Mesenchymal stem cell (in vitro differentiated cells and primary cell): ENCODE results near the gene SOX30.
A peak's percentile ranks its signal among the peaks of the same experiment; 100 is the strongest.

Experiments
- DNase-seq: peaks from one replicate; pipeline ENCODE4 v3.0.0-alpha.2; 2013
- H2AFZ ChIP-seq: one replicate; pipeline ENCODE4 v1.6.1; 2013; ENCODE audit warnings: low read depth, mild to moderate bottlenecking, control low read depth, inconsistent platforms, low read length, moderate library complexity
- H2AK5ac ChIP-seq: 2 replicates; pipeline ENCODE4 v1.6.1; 2013; ENCODE audit warnings: low read length, moderate library complexity, mild to moderate bottlenecking, inconsistent platforms; ENCODE audit not compliant: severe bottlenecking
- H2BK120ac ChIP-seq: one replicate; pipeline ENCODE4 v1.6.1; 2013; ENCODE audit warnings: low read depth, mild to moderate bottlenecking, inconsistent platforms, low read length, moderate library complexity
- H2BK12ac ChIP-seq, 2 experiments: one replicate each; pipeline ENCODE4 v1.6.1; 2013; ENCODE audit warnings: inconsistent platforms in 2 of 2, low read length in 2 of 2, mild to moderate bottlenecking in 2 of 2, moderate library complexity in 2 of 2, control low read depth in 1 of 2
- H2BK15ac ChIP-seq: one replicate; pipeline ENCODE4 v1.6.1; 2013; ENCODE audit warnings: mild to moderate bottlenecking, low read depth, inconsistent platforms; ENCODE audit not compliant: poor library complexity, severe bottlenecking
- H2BK5ac ChIP-seq: 2 replicates; pipeline ENCODE4 v1.6.1; 2013; ENCODE audit warnings: low read depth, mild to moderate bottlenecking, low read length, control low read depth, inconsistent platforms; ENCODE audit not compliant: poor library complexity, severe bottlenecking
- H3K14ac ChIP-seq, 2 experiments: one replicate each; pipeline ENCODE4 v1.6.1; 2013; ENCODE audit warnings: inconsistent platforms in 2 of 2, low read length in 2 of 2, control low read depth in 1 of 2, mild to moderate bottlenecking in 1 of 2, moderate library complexity in 1 of 2
- H3K18ac ChIP-seq, 2 experiments: one replicate each; pipeline ENCODE4 v1.6.1; 2013; ENCODE audit warnings: inconsistent platforms in 2 of 2, low read length in 2 of 2, control low read depth in 1 of 2, low read depth in 1 of 2, mild to moderate bottlenecking in 1 of 2
- H3K23ac ChIP-seq, 2 experiments: one replicate each; pipeline ENCODE4 v1.6.1; 2013; ENCODE audit warnings: inconsistent platforms in 2 of 2, low read length in 2 of 2, mild to moderate bottlenecking in 2 of 2, moderate library complexity in 2 of 2, control low read depth in 1 of 2
- H3K27ac ChIP-seq: 2 replicates; pipeline ENCODE4 v1.5.1; 2013; ENCODE audit warnings: mild to moderate bottlenecking, moderate library complexity, low read length, control low read depth, inconsistent platforms; ENCODE audit not compliant: poor library complexity, severe bottlenecking
- H3K27me3 ChIP-seq, 2 experiments: 2 replicates each; pipeline versions ENCODE4 v1.6.1 to v1.7.0; 2013; ENCODE audit warnings: low read length in 2 of 2, mild to moderate bottlenecking in 2 of 2, moderate library complexity in 2 of 2, control low read depth in 1 of 2, inconsistent platforms in 1 of 2; ENCODE audit not compliant: control insufficient read depth in 1 of 2, insufficient read depth in 1 of 2
- H3K36me3 ChIP-seq, 2 experiments: 2 replicates each; pipeline versions ENCODE4 v1.6.1 to v1.7.0; 2013; ENCODE audit warnings: low read length in 2 of 2, control low read depth in 1 of 2, inconsistent platforms in 1 of 2, low read depth in 1 of 2, mild to moderate bottlenecking in 1 of 2; ENCODE audit not compliant: insufficient read depth in 2 of 2, control insufficient read depth in 1 of 2
- H3K4ac ChIP-seq, 2 experiments: one replicate each; pipeline ENCODE4 v1.6.1; 2013; ENCODE audit warnings: inconsistent platforms in 2 of 2, low read length in 2 of 2, mild to moderate bottlenecking in 2 of 2, moderate library complexity in 2 of 2, control low read depth in 1 of 2, low read depth in 1 of 2
- H3K4me1 ChIP-seq: 2 replicates; pipeline ENCODE4 v1.6.1; 2013; ENCODE audit warnings: low read depth, low read length, control low read depth; ENCODE audit not compliant: control insufficient read depth, insufficient read depth
- H3K4me2 ChIP-seq: 2 replicates; pipeline ENCODE4 v1.6.1; 2013; ENCODE audit warnings: low read length, mild to moderate bottlenecking, inconsistent platforms; ENCODE audit not compliant: poor library complexity, severe bottlenecking
- H3K4me3 ChIP-seq, 2 experiments: 2 replicates each; pipeline versions ENCODE4 v1.5.1 to v1.7.0; 2013; ENCODE audit warnings: low read length in 2 of 2, mild to moderate bottlenecking in 2 of 2, control low read depth in 1 of 2, low read depth in 1 of 2; ENCODE audit not compliant: insufficient read depth in 1 of 2
- H3K79me1 ChIP-seq: replicated peaks from 2 replicates; pipeline ENCODE4 v1.6.1; 2013; ENCODE audit warnings: mild to moderate bottlenecking, control low read depth, low read length, inconsistent platforms; ENCODE audit not compliant: poor library complexity, severe bottlenecking
- H3K9ac ChIP-seq: 2 replicates; pipeline ENCODE4 v1.7.0; 2013; ENCODE audit warnings: mild to moderate bottlenecking, low read length, moderate library complexity
- H3K9me3 ChIP-seq: 2 replicates; pipeline ENCODE4 v1.7.0; 2013; ENCODE audit warnings: mild to moderate bottlenecking, low read length; ENCODE audit not compliant: control insufficient read depth
- H4K8ac ChIP-seq: one replicate; pipeline ENCODE4 v1.6.1; 2013; ENCODE audit warnings: inconsistent platforms, mild to moderate bottlenecking, low read length, moderate library complexity
- H4K91ac ChIP-seq: one replicate; pipeline ENCODE4 v1.6.1; 2013; ENCODE audit warnings: mild to moderate bottlenecking, low read length, inconsistent platforms
- WGBS: methylation state at CpG from one replicate; pipeline ENCODE4 v1.1.7; 2013; ENCODE audit warnings: mixed read lengths; 5-methylcytosine and 5-hydroxymethylcytosine counted together

Gene SOX30

DNA sequence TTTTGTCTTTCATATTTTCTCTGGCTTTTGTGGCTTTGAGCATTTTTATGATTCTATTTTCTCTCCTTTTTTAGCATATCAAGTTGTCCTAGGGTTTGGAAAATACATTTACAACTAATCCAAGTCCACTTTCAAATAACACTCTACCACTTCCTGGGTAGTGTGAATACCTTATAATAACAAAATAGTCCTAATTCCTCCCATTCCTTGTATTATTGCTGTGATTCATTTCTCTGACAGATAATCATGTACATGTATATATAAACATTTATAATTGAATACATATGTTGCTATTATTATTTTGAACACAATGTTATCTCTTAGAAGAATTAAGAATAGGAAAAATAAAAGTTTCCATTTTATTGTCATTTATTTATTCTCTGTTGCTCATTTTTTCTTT is 61.8 kb downstream of the SOX30 start:
- Histone ChIP-seq H3K27ac (no peak overlapping the region), H3K9ac (no peak overlapping the region), H2BK120ac (no peak overlapping the region), H3K27me3 (no peaks in the 10 kb centered on the region), H2AK5ac (no peak overlapping the region), H2BK15ac (no peak overlapping the region), H4K91ac (no peak overlapping the region), H3K4me2 (no peak overlapping the region), H3K14ac (no peak overlapping the region), H3K23ac (no peak overlapping the region), H3K36me3 (no peaks in the 10 kb centered on the region), H3K4me1 (no peaks in the 10 kb centered on the region), H2BK12ac (no peak overlapping the region), H3K9me3 (no peaks in the 10 kb centered on the region), H3K4me3 (no peak overlapping the region), H3K18ac (no peak overlapping the region), H3K79me1 (no peaks in the 10 kb centered on the region), H3K4ac (no peak overlapping the region), H2AFZ (no peak overlapping the region), H2BK5ac (no peak overlapping the region), H4K8ac (no peak overlapping the region)
- no peak for DNase-seq

DNA sequence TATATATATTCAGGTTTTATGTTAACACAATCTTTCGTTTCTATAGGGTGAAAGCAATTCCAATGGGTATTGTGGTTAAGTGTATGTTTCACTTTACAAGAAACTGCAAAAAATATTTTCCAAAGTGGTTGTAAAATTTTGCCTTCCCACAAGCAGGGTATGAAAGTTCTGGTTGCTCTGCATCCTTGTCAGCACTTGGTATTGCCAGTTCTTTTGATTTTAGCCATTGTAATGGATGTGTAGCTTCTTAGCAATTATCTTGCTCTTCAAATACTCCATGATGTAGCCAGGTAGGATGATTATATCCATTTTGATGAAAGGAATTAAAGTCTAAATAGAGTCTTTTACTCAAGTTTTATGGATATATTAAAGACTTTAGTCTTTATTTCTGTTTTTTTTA is 67.6 kb downstream of the SOX30 start:
- Histone ChIP-seq H3K14ac (no peak overlapping the region), H2AK5ac (no peak overlapping the region), H2BK15ac (no peak overlapping the region), H3K4ac (no peak overlapping the region), H3K9ac (no peak overlapping the region), H3K4me1 (no peaks in the 10 kb centered on the region), H3K27ac (no peak overlapping the region), H4K8ac (no peak overlapping the region), H3K9me3 (peaks cover 2% of the 10 kb centered on the region), H3K27me3 (no peaks in the 10 kb centered on the region), H2BK12ac (no peak overlapping the region), H3K4me3 (no peak overlapping the region), H3K79me1 (no peaks in the 10 kb centered on the region), H3K36me3 (no peaks in the 10 kb centered on the region), H3K4me2 (no peak overlapping the region), H2BK5ac (no peak overlapping the region), H3K18ac (no peak overlapping the region), H2BK120ac (no peak overlapping the region), H4K91ac (no peak overlapping the region), H2AFZ (no peak overlapping the region), H3K23ac (no peak overlapping the region)
- no CpG with 5 or more reads among the region's 1 CpG for WGBS
- DNase-seq = no peak

DNA sequence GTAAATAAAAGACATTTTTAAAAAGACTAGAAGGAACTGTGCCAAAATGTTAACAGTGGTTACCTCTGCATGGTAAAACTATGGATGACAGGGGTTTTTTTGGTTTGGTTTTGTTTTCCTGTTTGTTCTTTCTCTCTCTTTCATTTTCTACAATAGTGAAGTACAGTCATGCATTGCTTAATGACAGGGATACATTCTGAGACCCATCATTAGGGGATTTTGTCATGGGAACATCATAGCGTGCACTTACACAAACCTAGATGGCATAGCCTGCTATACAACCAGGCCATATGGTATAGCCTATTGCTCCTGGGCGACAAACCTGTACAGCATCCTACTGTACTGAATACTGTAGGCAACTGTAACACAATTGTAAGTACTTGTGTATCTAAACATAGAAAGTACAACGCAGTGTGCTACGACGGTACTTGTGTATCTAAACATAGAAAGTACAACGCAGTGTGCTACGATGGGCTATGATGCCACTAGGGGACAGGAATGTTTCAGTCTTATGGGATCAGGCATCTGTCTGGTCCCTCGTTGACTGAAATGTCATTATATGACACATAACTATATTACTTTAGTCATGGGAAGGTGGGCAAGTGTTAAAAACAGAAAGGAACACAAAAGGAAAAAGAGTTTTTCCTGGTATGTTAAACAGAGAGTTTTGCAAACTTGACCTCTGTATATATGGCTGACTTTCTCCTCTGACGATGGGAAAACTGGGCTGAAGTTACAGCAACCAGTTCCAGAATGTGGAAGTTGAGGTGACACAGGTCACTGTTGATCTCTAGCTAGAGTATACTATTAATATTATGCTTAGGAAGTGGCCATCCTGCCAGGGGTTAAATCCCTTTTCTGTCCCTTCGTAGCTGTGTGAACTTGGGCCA is 69.3 kb downstream of the SOX30 start:
- H2AFZ ChIP-seq = no peak overlapping the region
- WGBS = 92% methylated on average over 9 of the region's 10 CpGs
- no peak overlapping the region for H4K8ac ChIP-seq
- H3K4me2 ChIP-seq = no peak overlapping the region
- H2BK12ac ChIP-seq = no peak overlapping the region
- no peak overlapping the region for H2BK15ac ChIP-seq
- no peak overlapping the region for H3K18ac ChIP-seq
- no peaks in the 10 kb centered on the region for H3K36me3 ChIP-seq
- no peak overlapping the region for H3K9ac ChIP-seq
- H2AK5ac ChIP-seq = peak overlapping the region; percentile 21
- no peak overlapping the region for H2BK5ac ChIP-seq
- H2BK120ac ChIP-seq = no peak overlapping the region
- no peaks in the 10 kb centered on the region for H3K27me3 ChIP-seq
- no peak overlapping the region for H3K27ac ChIP-seq
- peaks cover 2% of the 10 kb centered on the region for H3K9me3 ChIP-seq
- no peak overlapping the region for H3K4ac ChIP-seq
- DNase-seq = no peak
- H4K91ac ChIP-seq = no peak overlapping the region
- no peak overlapping the region for H3K23ac ChIP-seq
- no peaks in the 10 kb centered on the region for H3K79me1 ChIP-seq
- H3K14ac ChIP-seq = no peak overlapping the region
- no peak overlapping the region for H3K4me3 ChIP-seq
- no peaks in the 10 kb centered on the region for H3K4me1 ChIP-seq

DNA sequence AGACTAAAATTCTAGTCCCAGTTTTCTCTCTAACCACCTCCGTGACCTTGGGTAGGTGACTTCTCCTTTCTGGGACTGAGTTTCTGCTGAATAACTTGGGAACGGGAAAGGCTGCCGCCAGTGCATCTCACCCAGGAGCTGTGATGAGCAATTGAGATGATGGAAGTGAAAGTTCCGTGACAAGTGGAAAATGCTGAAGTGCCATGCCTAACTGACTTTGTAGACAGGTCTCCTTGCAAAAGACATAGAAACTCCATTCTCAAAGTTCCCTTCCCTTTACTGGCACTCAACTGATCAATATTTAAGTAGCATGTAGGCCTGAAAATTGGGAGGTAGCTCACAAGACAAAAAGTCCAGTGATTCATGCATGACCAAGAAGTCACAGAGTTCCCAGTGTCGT is 70.3 kb downstream of the SOX30 start:
- Histone ChIP-seq H3K9me3 (peaks cover 2% of the 10 kb centered on the region), H3K18ac (no peak overlapping the region), H2AFZ (no peak overlapping the region), H3K9ac (no peak overlapping the region), H3K4me2 (no peak overlapping the region), H3K79me1 (no peaks in the 10 kb centered on the region), H3K27ac (no peak overlapping the region), H3K36me3 (no peaks in the 10 kb centered on the region), H3K23ac (no peak overlapping the region), H3K14ac (no peak overlapping the region), H2BK12ac (peak overlapping the region in 1 of 2 experiments; percentile 19), H3K27me3 (no peaks in the 10 kb centered on the region), H3K4me3 (no peak overlapping the region), H2BK5ac (no peak overlapping the region), H2BK120ac (no peak overlapping the region), H2BK15ac (no peak overlapping the region), H3K4ac (no peak overlapping the region), H4K91ac (no peak overlapping the region), H3K4me1 (no peaks in the 10 kb centered on the region), H4K8ac (no peak overlapping the region), H2AK5ac (no peak overlapping the region)
- no peak for DNase-seq
- WGBS = 98% methylated on average over 4 of the region's 5 CpGs
